ENCODE results near the gene CADPS. TPM values are rescaled to one million over a fixed set of nuclear protein-coding genes. Genes with fewer than 3 reads are reported as not detected.

The CADPS gene
- total RNA-seq, 1 experiment from 2014 or later = not detected

- DNase-seq (ENCODE audit: low read depth) = no peak
Observed at GRCh38 chr3:62636235-62636826, 238.9 kb downstream of the CADPS start.

- DNase-seq (ENCODE audit: low read depth) = no peak
Observed at GRCh38 chr3:62632510-62633294, 242.5 kb downstream of the CADPS start.

- DNase-seq (ENCODE audit: low read depth) = no peak
Observed at GRCh38 chr3:62631488-62631887, 243.7 kb downstream of the CADPS start.

GRCh38 chr3:62630664-62631063, 244.6 kb downstream of the CADPS start:
- no peak for DNase-seq (ENCODE audit: low read depth)

- DNase-seq (ENCODE audit: low read depth) = no peak
Observed at GRCh38 chr3:62625268-62625667, 249.9 kb downstream of the CADPS start.

GRCh38 chr3:62624185-62624584, 251.0 kb downstream of the CADPS start:
- no peak for DNase-seq (ENCODE audit: low read depth)

- peak; percentile 46 for DNase-seq (ENCODE audit: low read depth)
Observed at GRCh38 chr3:62622553-62623174, 252.6 kb downstream of the CADPS start.

GRCh38 chr3:62621925-62622324, 253.3 kb downstream of the CADPS start:
- DNase-seq (ENCODE audit: low read depth) = no peak

- no peak for DNase-seq (ENCODE audit: low read depth)
Observed at GRCh38 chr3:62621176-62621575, 254.0 kb downstream of the CADPS start.

GRCh38 chr3:62615258-62615849, 259.9 kb downstream of the CADPS start:
- no peak for DNase-seq (ENCODE audit: low read depth)

GRCh38 chr3:62614527-62614926, 260.7 kb downstream of the CADPS start:
- DNase-seq (ENCODE audit: low read depth) = no peak

- no peak for DNase-seq (ENCODE audit: low read depth)
Observed at GRCh38 chr3:62611541-62612240, 263.5 kb downstream of the CADPS start.

GRCh38 chr3:62607287-62608029, 267.8 kb downstream of the CADPS start:
- peak; percentile 91 for DNase-seq (ENCODE audit: low read depth)

GRCh38 chr3:62605413-62606068, 269.7 kb downstream of the CADPS start:
- no peak for DNase-seq (ENCODE audit: low read depth)

GRCh38 chr3:62604751-62605351, 270.4 kb downstream of the CADPS start:
- peak; percentile 24 for DNase-seq (ENCODE audit: low read depth)

GRCh38 chr3:62604298-62604697, 270.9 kb downstream of the CADPS start:
- DNase-seq (ENCODE audit: low read depth) = peak; percentile 81

- DNase-seq (ENCODE audit: low read depth) = no peak
Observed at GRCh38 chr3:62602987-62603386, 272.2 kb downstream of the CADPS start.

GRCh38 chr3:62602129-62602770, 273.0 kb downstream of the CADPS start:
- DNase-seq (ENCODE audit: low read depth) = no peak

- peak; percentile 54 for DNase-seq (ENCODE audit: low read depth)
Observed at GRCh38 chr3:62601238-62602070, 273.8 kb downstream of the CADPS start.

Data from M059J (cell line).